Measurements from ENCODE around the gene ADAM10.

The ADAM10 gene

DNA sequence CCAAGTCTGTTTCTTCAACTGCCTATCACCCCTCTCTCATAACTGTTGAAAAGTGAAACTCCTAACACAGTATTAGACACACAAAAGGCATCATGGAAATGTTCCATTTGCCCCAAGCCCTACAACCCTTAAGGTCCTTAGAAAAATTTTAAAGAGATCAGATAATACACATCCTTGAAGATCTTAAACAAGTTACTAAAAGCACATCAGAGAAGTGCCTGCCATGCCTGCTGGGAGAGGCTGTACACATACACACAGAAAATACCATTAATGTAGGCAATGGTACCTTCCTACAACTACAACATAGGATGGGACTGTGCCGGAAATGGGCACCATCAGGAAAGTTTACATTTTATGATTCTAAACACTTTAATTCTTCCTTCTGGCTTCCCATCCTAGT is 3.3 kb downstream of the ADAM10 start:
- H3K36me3 ChIP-seq (replicated peaks): no peaks in the 10 kb centered on the region
- no peaks in the 10 kb centered on the region for H3K27me3 ChIP-seq (ENCODE audit: low read depth)
- no peak overlapping the region for H3K4me3 ChIP-seq
- in situ Hi-C loops (cut with MboI; ENCODE audit: low sequenced_read_pairs): no loop called here
- H3K9me3 ChIP-seq: no peaks in the 10 kb centered on the region
- peaks cover 9% of the 10 kb centered on the region for H3K4me1 ChIP-seq
- no peak for DNase-seq (ENCODE audit: low spot score in 2 of 2)

DNA sequence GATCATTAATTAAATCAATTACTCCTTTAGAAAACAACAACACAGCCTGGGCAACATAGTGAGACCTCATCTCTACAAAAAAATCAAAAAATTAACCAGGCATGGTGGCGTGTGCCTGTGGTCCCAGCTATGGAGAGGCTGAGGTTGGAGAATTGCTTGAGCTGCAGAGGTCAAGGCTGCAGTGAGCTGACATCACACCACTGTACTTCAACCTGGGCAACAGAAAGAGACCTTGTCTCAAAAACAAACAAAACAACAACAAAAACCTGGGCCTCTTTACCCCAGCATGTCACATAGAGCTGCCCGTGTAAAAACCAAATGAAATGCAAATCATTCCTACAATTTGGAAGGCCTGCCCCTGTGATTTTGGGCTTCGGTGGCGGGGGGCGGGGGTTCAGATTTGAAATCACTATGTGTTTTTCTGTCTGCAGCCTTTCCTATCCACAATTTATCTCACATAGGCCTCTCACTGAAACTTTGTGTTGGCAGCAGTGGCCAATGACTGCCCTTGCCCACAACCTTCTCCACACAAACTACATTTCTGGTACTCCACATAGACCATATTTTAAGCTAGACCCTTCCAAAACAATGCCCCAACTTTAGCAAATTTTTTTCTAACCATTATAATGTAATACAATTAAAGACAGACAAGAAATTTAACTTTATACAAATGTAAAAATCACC is 6.5 kb downstream of the ADAM10 start:
- Histone ChIP-seq H3K9me3 (no peaks in the 10 kb centered on the region), H3K4me1 (peaks cover 12% of the 10 kb centered on the region), H3K4me3 (no peak overlapping the region), H3K27me3 (ENCODE audit: low read depth) (no peaks in the 10 kb centered on the region), H3K36me3 (replicated peaks) (no peaks in the 10 kb centered on the region)
- in situ Hi-C loops (cut with MboI; ENCODE audit: low sequenced_read_pairs): no loop called here
- no peak for DNase-seq (ENCODE audit: low spot score in 2 of 2)

DNA sequence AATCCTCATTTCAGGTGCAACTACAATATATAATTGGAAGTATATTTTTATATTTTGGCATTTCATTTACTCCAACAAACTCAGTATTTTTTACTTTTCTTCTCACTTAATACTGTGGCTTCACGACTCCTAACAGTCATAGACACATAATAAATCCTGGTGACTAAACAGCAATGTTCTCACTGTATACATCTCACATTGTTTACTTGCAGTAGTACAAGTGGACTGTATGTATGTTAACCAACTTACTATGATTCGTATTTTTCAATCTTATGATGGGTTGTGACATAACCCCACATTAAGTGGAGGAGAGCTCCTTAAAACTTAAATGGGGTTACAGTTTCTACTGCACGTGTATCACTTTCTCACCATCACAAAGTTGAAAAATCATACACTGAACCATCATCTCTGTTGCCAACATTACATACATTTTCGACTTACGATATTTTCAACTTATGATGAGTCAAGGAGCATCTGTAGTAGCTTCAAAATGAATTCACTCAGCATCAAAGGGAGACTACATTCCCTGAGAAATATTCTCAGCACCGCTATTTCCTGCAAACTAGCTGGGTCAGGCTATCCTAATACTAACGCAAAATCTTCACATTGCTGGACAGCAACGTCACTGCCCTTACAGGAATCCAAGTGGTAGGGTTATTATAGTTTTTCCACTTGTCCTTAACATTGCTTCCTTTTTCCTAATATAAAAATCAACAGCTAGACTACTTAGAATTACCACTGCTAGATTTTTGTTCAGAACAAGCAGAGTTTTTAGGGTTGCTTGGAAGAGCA is 7.3 kb downstream of the ADAM10 start:
- in situ Hi-C loops (cut with MboI; ENCODE audit: low sequenced_read_pairs): no loop called here
- no peaks in the 10 kb centered on the region for H3K9me3 ChIP-seq
- no peak for DNase-seq (ENCODE audit: low spot score in 2 of 2)
- no peaks in the 10 kb centered on the region for H3K27me3 ChIP-seq (ENCODE audit: low read depth)
- no peak overlapping the region for H3K4me3 ChIP-seq
- no peaks in the 10 kb centered on the region for H3K36me3 ChIP-seq (replicated peaks)
- peaks cover 15% of the 10 kb centered on the region for H3K4me1 ChIP-seq

DNA sequence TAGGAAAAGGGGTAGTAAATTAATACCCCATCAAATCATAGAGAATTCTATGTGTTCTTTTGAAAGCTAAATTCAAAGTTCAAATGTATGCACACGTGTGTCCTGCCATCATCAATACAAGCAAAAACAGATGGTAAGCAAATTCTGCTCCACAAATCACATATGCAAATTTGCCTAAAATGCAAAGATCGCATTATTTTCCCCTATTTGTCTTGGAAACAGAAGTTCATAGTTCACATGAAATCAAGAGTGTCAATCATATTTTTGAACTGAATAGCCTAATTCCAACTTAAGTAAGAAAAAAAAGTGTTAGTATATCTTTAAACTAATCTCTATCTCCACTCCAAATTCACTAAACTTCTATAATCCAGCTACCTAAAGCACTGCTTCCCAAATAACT is 8.5 kb downstream of the ADAM10 start:
- Histone ChIP-seq H3K27me3 (ENCODE audit: low read depth) (no peaks in the 10 kb centered on the region), H3K4me1 (peaks cover 24% of the 10 kb centered on the region), H3K9me3 (no peaks in the 10 kb centered on the region), H3K36me3 (replicated peaks) (no peaks in the 10 kb centered on the region), H3K4me3 (no peak overlapping the region)
- in situ Hi-C loops (cut with MboI; ENCODE audit: low sequenced_read_pairs): no loop called here
- no peak for DNase-seq (ENCODE audit: low spot score in 2 of 2)

DNA sequence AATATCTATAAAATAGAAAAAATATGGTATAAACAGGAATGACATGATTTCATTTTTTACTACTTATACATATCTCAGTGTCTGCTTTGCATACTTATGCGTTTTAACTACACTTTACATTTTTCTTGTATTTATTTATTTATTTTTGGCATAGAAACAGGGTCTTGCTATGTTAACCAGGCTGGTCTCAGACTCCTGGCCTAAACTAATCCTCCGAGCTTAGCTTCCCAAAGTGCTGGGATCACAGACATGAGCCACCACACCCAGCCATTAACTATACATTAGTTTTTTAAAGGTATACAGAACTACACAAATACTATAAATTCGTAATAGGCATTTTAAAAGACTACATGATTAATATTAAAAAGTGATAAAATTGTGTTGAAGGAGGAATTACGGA is 9.1 kb downstream of the ADAM10 start:
- no peaks in the 10 kb centered on the region for H3K27me3 ChIP-seq (ENCODE audit: low read depth)
- H3K36me3 ChIP-seq (replicated peaks): no peaks in the 10 kb centered on the region
- no peaks in the 10 kb centered on the region for H3K9me3 ChIP-seq
- H3K4me1 ChIP-seq: peaks cover 28% of the 10 kb centered on the region
- in situ Hi-C loops (cut with MboI; ENCODE audit: low sequenced_read_pairs): no loop called here
- DNase-seq (ENCODE audit: low spot score in 2 of 2): no peak
- H3K4me3 ChIP-seq: no peak overlapping the region

DNA sequence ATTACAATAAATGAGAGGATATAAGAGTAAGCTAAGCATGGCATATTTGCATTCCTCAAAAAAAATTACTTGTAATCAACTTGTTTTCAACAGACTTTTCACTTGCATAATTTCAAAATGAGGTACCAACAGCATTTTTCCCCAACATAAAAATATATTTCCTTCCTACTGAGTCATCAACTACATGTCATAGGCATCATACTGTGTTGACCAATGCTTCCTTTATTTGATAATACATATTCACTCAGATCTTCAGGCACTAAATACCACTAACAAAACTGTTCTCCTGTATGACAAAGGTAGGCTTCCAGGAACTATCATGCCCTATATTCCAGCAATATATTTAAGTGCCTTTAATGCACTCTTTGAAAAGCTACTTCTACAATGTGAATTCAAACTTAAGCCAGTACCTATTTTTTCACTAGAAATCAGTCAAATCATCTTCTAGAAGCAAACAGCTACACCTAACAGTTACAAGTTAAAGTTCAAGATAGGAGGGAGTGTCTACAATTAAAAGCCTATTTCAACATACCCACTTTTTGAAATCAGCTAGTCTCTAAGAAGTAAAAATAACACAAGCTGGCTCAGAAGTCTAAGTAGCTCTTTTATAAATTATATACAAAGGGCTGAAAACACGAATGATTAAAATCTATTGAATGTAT is 11.3 kb downstream of the ADAM10 start:
- no peak overlapping the region for H3K4me3 ChIP-seq
- H3K36me3 ChIP-seq (replicated peaks): no peaks in the 10 kb centered on the region
- peaks cover 32% of the 10 kb centered on the region for H3K4me1 ChIP-seq
- H3K9me3 ChIP-seq: no peaks in the 10 kb centered on the region
- no peak for DNase-seq (ENCODE audit: low spot score in 2 of 2)
- in situ Hi-C loops (cut with MboI; ENCODE audit: low sequenced_read_pairs): no loop called here
- no peaks in the 10 kb centered on the region for H3K27me3 ChIP-seq (ENCODE audit: low read depth)

DNA sequence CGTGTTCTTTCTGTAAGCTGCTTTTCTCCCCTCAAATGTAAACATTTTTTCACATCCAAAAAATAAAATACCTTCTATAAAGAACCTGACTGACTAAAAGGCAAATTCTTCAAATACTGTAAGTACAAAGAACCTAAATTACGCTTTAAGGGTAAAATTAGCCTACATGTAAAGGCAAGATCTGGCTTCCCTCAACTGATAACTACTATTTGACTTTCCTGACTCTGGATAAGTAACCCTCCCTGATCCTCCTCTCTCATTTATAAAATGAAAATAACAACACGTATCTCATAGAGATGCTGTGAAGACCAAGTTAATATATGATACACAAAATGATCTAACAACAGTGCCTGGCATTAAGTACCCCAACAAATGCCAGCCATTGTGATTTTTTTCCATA is 12.2 kb downstream of the ADAM10 start:
- Histone ChIP-seq H3K36me3 (replicated peaks) (no peaks in the 10 kb centered on the region), H3K9me3 (no peaks in the 10 kb centered on the region), H3K4me1 (peaks cover 32% of the 10 kb centered on the region), H3K4me3 (no peak overlapping the region), H3K27me3 (ENCODE audit: low read depth) (no peaks in the 10 kb centered on the region)
- no peak for DNase-seq (ENCODE audit: low spot score in 2 of 2)
- in situ Hi-C loops (cut with MboI; ENCODE audit: low sequenced_read_pairs): no loop called here

DNA sequence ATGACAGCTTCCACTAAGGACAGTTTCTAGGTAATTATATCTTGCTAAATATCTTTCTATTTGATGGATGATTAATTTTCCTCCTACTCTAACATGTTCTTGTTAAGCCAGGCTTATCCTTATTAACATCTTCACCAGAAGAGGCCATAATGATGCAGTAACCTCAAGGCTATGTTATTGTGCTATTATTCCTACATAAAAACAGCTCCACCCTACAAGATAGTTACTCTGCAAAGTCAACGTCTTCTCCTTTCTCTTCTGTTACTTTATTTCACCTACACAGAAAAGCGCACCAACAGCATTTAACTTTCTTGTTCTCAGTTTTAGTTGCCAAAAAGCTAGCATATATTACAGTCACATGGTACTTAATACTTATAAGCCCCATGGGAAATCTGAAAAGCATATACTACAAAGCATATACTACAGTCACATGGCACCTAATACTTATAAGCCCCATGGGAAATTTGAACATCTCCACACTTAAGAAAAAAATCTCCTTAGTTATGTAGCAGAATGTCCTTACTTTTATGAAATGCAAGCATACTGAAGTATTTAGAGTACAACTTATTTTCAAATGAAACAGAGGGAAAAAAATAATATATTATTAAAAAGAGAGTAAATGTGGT is 13.4 kb downstream of the ADAM10 start:
- Histone ChIP-seq H3K9me3 (no peaks in the 10 kb centered on the region; the same call in 1 of the 2 replicates), H3K27me3 (ENCODE audit: low read depth) (no peaks in the 10 kb centered on the region), H3K36me3 (replicated peaks) (no peaks in the 10 kb centered on the region), H3K4me1 (peaks cover 26% of the 10 kb centered on the region), H3K4me3 (no peak overlapping the region)
- in situ Hi-C loops (cut with MboI; ENCODE audit: low sequenced_read_pairs): no loop called here
- DNase-seq (ENCODE audit: low spot score in 2 of 2): peak in 1 of 2 experiments; percentile 65

DNA sequence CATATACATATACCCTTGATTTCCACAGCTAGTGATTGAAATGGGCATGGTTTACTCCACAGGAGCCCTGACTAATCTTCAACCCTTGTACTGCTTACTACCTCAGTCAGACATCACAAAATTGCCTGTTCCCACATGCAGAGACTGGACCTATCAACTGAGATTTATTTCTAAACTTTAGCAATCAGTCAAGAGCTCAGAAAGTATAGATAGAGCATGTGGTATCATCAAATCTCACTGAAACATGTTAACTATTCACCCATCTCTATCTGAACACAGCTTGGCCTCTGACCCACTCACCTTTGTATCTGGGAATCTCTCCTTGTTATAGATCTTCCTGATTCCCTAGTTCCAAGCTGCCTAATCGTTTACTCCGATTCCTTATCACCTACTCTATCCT is 14.6 kb downstream of the ADAM10 start:
- Histone ChIP-seq H3K27me3 (ENCODE audit: low read depth) (no peaks in the 10 kb centered on the region), H3K4me3 (no peak overlapping the region), H3K9me3 (no peaks in the 10 kb centered on the region; the same call in 1 of the 2 replicates), H3K4me1 (peaks cover 24% of the 10 kb centered on the region), H3K36me3 (replicated peaks) (no peaks in the 10 kb centered on the region)
- DNase-seq (ENCODE audit: low spot score in 2 of 2): no peak
- in situ Hi-C loops (cut with MboI; ENCODE audit: low sequenced_read_pairs): no loop called here

DNA sequence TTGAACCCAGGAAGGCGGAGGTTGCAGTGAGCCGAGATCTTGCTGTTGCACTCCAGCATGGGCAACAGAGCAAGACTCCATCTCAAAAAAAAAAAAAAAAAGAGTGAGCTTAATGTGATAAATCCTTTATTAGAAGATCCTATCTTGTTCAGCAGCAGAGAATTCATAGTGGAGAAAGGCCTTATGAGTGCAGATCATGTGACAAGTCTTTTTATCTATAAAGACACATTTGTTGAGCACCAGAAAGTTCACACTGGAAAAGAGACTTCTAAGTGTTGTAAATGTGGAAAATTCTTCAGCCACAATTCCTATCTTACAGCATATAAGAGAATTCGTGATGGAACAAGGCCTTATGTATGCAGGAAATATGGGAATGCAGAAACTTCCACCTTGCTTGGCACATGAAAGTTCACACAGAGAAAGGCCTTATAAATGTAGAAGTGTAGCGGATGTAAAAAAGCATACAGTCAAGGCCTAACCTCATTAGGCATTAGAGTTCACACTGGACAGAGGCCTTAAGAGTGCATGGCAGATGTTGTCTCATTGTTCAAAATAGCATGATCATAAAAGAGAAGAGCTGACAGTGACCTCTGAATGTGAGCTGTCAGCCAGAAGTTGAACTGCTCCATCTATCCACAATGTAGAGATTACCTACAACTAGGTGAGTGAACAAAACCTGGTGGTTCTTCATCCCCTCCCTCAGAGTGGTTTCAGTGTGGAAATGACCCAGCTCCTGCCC is 16.7 kb downstream of the ADAM10 start:
- Histone ChIP-seq H3K27me3 (ENCODE audit: low read depth) (no peaks in the 10 kb centered on the region), H3K36me3 (replicated peaks) (no peaks in the 10 kb centered on the region), H3K4me1 (peaks cover 24% of the 10 kb centered on the region), H3K9me3 (no peaks in the 10 kb centered on the region; the same call in 1 of the 2 replicates), H3K4me3 (no peak overlapping the region)
- in situ Hi-C loops (cut with MboI; ENCODE audit: low sequenced_read_pairs): no loop called here
- DNase-seq (ENCODE audit: low spot score in 2 of 2): no peak

DNA sequence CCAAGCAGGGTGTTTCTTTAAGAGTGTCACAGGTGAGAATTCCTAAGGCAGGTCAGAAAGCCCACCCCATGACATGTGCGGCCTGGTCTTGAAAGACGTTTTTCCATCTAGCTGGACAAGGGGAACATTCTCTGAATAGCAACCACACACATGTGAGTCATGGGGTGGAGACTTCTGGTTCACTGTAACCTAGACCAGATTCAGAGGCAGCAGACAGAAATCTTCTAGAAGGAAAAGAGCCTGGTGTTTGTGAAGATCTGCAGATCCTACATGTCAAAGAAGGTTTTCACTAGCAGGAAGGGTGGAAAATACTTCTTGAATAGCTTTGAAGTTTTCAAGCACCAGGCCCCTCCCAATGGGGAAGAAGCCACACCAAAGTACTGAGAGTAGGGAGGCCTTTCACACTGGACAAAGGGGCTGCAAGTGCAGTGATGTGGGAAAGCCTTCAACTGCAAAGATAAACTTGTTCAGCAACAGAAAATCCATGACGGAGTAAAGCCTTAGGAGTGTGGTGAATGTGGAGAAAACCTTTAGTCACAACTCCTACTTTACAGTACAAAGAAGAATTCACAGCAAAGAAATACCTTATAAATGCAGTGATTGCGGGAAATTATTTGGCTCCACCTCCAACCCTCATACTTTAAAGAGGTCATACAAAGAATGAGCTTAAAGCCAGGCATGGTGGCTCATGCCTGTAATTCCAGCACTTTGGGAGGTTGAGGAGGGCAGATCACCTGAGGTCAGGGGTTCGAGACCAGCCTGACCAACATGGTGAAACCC is 17.6 kb downstream of the ADAM10 start:
- peaks cover 18% of the 10 kb centered on the region for H3K4me1 ChIP-seq

DNA sequence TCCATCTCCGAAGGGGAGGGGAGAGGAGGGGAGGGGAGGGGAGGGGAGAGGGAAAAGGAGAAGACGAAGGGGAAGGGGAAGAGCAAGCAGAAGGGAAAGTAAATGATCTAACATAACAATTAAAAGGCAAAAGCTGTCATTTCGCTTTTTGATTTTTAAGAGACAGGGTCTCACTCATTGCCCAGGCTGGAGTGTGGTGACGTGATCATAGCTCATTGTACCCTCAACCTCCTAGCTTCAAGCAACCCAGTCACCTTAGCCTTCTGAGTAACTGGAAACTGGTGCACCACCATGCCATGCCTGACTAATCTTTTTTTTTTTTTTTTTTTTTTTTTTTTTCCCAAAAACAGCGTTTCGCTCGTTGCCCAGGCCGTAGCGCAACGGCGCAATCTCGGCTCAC is 22.6 kb downstream of the ADAM10 start:
- in situ Hi-C loops (cut with MboI; ENCODE audit: low sequenced_read_pairs): no loop called here
- DNase-seq (ENCODE audit: low spot score in 2 of 2): no peak
- H3K27me3 ChIP-seq (ENCODE audit: low read depth): no peaks in the 10 kb centered on the region
- H3K9me3 ChIP-seq: no peaks in the 10 kb centered on the region; the same call in 1 of the 2 replicates
- H3K36me3 ChIP-seq (replicated peaks): no peaks in the 10 kb centered on the region
- no peak overlapping the region for H3K4me3 ChIP-seq
- no peaks in the 10 kb centered on the region for H3K4me1 ChIP-seq

More for the DNA sequence above, 17.6 kb downstream of the ADAM10 start:
- H3K9me3 ChIP-seq: no peaks in the 10 kb centered on the region; the same call in 1 of the 2 replicates
- H3K27me3 ChIP-seq (ENCODE audit: low read depth): no peaks in the 10 kb centered on the region
- H3K4me3 ChIP-seq: no peak overlapping the region
- no peaks in the 10 kb centered on the region for H3K36me3 ChIP-seq (replicated peaks)
- in situ Hi-C loops (cut with MboI; ENCODE audit: low sequenced_read_pairs): no loop called here
- DNase-seq (ENCODE audit: low spot score in 2 of 2): no peak

DNA sequence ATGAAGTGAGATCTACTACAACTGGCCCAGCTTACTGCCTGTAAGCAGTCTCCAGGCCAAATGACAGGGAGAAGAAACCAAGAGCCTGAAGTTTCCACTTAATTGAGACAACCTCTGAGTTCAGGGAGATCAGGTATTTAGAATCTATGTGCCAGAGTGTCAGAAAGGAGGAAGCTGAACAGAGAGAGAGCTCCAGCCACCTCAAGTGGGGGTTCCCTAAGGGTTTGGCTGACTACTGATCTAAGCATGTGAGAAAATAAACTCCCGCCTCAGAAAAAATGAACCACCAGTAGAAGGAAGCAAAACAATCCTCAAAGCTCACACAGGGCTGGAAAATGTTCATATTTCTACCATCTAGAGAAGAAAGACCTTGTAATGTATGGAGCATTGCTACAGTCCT is 25.0 kb downstream of the ADAM10 start:
- Histone ChIP-seq H3K27me3 (ENCODE audit: low read depth) (no peaks in the 10 kb centered on the region), H3K9me3 (no peaks in the 10 kb centered on the region), H3K4me3 (no peak overlapping the region), H3K4me1 (no peaks in the 10 kb centered on the region), H3K36me3 (replicated peaks) (no peaks in the 10 kb centered on the region)
- in situ Hi-C loops (cut with MboI; ENCODE audit: low sequenced_read_pairs): no loop called here
- no peak for DNase-seq (ENCODE audit: low spot score in 2 of 2)

All from HAP-1 (cell line).